ENCODE measurements around the gene BLOC1S1. TPM values are rescaled to one million over a fixed set of nuclear protein-coding genes. Genes with fewer than 3 reads are reported as not detected.

BLOC1S1 gene
- total RNA-seq, 1 experiment from 2014 or later: 85.5 TPM

- Histone ChIP-seq H3K4me2 (ENCODE audit: low read length) (no peak overlapping the region), H3K27ac (ENCODE audit: low read depth, low read length) (no peak overlapping the region), H3K9ac (ENCODE audit: low read length) (no peak overlapping the region), H3K9me2 (ENCODE audit: insufficient read depth) (no peaks in the 10 kb centered on the region), H3K9me3 (ENCODE audit: control insufficient read depth in 1 of 2, insufficient read depth in 1 of 2, low read depth in 1 of 2, low read length in 2 of 2) (no peaks in the 10 kb centered on the region), H3K36me3 (ENCODE audit: control insufficient read depth in 1 of 2, insufficient read depth in 2 of 2, low read length in 2 of 2) (peaks cover 18 to 35% of the 10 kb centered on the region in 2 experiments), H3K27me3 (ENCODE audit: insufficient read depth, low read length) (no peaks in the 10 kb centered on the region), H3K79me2 (ENCODE audit: insufficient read depth, low read length) (peaks cover 9% of the 10 kb centered on the region; the same call in 1 of the 2 replicates), H3K4me3 (replicated peaks in 1 of 2; ENCODE audit: low read depth in 1 of 2, low read length in 2 of 2) (no peak overlapping the region), H2AFZ (ENCODE audit: low read depth, low read length, poor library complexity, severe bottlenecking) (no peak overlapping the region), H3K4me1 (ENCODE audit: control insufficient read depth in 1 of 2, insufficient read depth in 2 of 2, low read length in 2 of 2) (no peaks in the 10 kb centered on the region), H4K20me1 (ENCODE audit: insufficient read depth) (no peaks in the 10 kb centered on the region)
- ATAC-seq (no peak), DNase-seq (ENCODE audit: low read depth, low spot score) (no peak)
- intact Hi-C loops (cut with micrococcal nuclease): no loop called here
- RAD21 ChIA-PET (ENCODE audit: low non-redundant PET in 1 of 2, low total read pairs in 2 of 2, uncharacterized antibody in 2 of 2, unreplicated experiment in 2 of 2): interaction anchor here in 1 of 2 experiments (0.5 kb wide), 1 partner anchor 947 kb away, joined by 3 read pairs; no protein-coding TSS in a partner anchor
- TF ChIP-seq, protein P1, sequence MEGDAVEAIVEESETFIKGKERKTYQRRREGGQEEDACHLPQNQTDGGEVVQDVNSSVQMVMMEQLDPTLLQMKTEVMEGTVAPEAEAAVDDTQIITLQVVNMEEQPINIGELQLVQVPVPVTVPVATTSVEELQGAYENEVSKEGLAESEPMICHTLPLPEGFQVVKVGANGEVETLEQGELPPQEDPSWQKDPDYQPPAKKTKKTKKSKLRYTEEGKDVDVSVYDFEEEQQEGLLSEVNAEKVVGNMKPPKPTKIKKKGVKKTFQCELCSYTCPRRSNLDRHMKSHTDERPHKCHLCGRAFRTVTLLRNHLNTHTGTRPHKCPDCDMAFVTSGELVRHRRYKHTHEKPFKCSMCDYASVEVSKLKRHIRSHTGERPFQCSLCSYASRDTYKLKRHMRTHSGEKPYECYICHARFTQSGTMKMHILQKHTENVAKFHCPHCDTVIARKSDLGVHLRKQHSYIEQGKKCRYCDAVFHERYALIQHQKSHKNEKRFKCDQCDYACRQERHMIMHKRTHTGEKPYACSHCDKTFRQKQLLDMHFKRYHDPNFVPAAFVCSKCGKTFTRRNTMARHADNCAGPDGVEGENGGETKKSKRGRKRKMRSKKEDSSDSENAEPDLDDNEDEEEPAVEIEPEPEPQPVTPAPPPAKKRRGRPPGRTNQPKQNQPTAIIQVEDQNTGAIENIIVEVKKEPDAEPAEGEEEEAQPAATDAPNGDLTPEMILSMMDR (IDR thresholded peaks at IDR 0.05 in 2 of 3, conservative IDR thresholded peaks at IDR 0.05 in 1 of 3; ENCODE audit: borderline replicate concordance in 1 of 3, insufficient read depth in 1 of 3, low read depth in 2 of 3, low read length in 2 of 3): no peak
- no peak for TF ChIP-seq ZNF274 (IDR thresholded peaks at IDR 0.05; ENCODE audit: low read depth, low read length)
- TF ChIP-seq POLR2AphosphoS5 (IDR thresholded peaks at IDR 0.05; ENCODE audit: low read depth, low read length): no peak
- TF ChIP-seq SP1 (IDR thresholded peaks at IDR 0.05; ENCODE audit: low read depth): no peak
- no peak for TF ChIP-seq YY1 (IDR thresholded peaks at IDR 0.05; ENCODE audit: extremely low read depth, insufficient replicate concordance, low read depth, low read length)
- TF ChIP-seq SIN3A (IDR thresholded peaks at IDR 0.05; ENCODE audit: low read depth): no peak
- no peak for TF ChIP-seq JUND (IDR thresholded peaks at IDR 0.05)
- no peak for TF ChIP-seq ELF1 (IDR thresholded peaks at IDR 0.05; ENCODE audit: borderline replicate concordance, low read depth)
- TF ChIP-seq MAX (IDR thresholded peaks at IDR 0.05): no peak
- POLR2A ChIA-PET: no interaction called here
- CTCF ChIA-PET: interaction anchor here (0.9 to 1.0 kb wide), 2 partner anchors 24 to 26 kb away, joined by 3 to 4 read pairs; no protein-coding TSS in a partner anchor
- no TSS peak for BruUV-seq (replicated peaks)
Observed at GRCh38 chr12:55762646-55763045, 46.8 kb downstream of the BLOC1S1 start.
